GM19397 (cell line): ENCODE data around the gene TIRAP.

Experiments used
- ATAC-seq: cut with Tn5 transposase; IDR thresholded peaks from one replicate; pipeline ENCODE4 v1.9.1; 2021; ENCODE audit warnings: mild to moderate bottlenecking, moderate library complexity; ENCODE audit not compliant: unreplicated experiment

Gene TIRAP

DNA sequence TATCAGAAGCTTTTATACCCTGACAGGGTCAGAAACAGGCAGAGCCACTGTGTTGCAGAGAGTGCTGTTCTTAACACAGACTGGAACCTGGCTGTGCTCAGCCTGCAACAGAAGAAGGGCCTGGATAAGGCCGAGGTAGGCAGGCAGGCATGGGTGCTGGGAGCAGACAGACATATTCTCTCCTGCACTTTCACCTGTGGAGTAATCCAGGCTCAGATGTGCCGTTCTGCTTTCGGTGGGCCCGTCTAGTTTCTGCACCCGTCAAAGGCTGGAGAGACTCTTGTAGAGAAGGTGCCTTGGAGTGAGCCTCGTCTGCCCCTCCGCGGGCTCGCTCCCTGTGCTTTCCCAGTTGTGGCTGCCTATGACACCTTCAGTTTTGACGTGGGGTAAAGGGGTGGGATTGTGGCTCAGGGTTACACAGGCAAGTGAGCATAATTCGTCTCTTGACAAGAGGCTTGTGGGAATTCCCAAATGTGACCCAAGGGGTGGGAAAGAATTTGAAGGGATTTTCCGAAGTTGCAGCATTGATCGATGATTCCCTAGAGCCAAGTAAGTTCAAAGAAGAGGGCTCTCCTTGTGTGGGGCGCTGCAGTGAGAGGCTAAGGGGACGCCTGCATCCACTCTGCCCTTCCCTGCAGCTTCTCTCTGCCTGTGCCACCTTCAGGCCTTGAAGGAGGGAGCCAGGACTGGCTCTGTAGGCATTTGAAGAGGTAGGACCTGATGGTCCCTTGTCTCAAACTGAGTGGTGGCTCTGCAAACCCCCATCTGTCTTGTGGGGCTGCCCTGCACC lies 56.4 kb downstream of the TIRAP start:
- ATAC-seq: no peak

DNA sequence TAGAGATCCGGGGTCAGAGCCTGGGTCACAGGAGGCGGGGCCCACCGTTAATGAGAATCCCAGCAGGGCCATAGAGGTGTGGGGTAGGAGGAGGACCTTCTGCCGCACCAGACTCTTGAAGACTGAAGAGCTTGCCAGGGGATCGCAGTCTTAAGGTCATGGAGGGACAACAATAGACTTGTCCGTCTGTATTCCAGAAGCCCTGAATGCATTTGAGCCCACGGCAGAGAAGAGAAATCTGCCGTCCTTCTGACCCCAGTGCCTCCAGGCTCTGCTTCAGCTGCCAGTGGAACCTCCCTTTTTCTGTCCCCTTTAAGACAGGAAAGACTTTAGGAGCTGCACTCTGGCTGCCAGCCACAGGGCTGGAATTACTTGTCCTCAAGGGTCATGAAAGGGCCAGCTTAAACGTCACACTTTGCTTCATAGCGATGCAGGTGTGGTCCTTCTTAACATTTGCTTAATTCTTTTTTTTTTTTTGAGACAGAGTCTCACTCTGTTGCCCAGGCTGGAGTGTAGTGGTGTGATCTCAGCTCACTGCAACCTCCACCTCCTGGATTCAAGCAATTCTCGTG lies 57.1 kb downstream of the TIRAP start:
- ATAC-seq: no peak

DNA sequence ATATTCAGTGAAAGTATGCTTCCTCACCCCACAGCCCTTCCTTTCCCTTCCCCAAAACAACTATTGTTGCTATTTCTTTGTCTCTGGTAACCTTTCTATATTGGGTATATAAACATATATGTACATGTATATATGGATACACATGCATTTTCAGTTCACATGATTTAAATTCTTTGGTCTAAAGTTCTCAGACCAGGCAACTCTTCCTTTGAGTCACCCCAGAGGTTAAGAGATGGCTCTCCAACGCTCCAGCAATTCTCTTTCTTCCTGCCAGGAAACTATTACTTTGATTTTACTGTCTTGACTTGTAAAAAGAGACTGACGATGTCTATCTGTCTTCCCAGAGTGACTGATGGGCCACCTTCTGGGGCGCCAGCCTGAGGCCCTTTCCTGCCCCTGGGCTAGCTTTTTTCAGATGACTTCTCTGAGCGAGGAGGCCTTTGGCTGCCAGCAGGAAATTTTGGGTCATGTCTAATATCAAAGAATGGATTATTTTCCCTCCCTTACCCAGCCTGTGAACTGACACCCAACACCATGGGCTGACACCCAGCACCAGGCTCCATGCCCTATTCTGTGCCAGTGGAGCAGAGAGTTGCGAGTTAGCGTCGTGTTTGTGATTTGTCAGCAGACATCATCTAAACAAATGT lies 58.2 kb downstream of the TIRAP start:
- no peak for ATAC-seq

DNA sequence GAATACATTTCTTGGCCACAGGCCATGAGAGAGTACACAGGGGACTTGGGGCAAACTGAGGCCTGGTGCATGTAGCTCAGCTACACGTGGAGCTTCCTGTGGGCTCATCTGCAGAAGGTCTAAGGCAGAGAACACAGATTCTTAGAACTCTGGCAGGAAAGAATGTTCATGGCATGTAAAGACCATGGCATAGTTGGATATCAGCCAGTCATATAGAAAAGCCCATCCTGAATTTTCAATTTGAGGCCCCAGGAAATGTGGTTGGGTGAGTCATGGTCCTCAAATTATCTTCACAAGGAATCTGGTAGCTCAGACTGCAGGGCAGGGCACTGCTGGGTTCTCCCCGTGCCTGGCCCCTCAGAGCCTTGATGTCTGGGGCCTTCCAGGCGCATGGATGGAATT lies 58.9 kb downstream of the TIRAP start:
- no peak for ATAC-seq

DNA sequence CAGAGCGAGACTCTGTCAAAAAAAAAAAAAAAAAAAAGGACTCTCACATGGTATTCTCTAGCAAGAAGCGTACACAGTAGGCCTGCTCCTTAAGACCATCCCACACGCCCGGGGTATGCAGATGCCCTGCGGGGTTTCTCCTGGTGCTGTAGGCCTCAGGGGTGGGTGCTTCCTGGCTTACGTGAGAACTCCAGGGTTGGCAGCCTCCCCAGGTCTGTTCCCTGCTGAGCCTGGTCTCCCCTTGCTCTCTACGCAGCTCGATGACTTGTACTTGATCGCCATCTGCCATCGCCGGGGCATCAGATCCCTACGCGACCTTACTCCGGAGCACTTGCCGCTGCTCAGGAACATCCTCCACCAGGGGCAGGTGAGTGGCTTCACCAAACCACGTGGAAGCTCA lies 60.2 kb downstream of the TIRAP start:
- ATAC-seq: no peak
